ENCODE results near the gene BPIFB1. TPM values are rescaled to one million over a fixed set of nuclear protein-coding genes. Genes with fewer than 3 reads are reported as not detected.
A peak's percentile ranks its signal among the peaks of the same experiment; 100 is the strongest.

BPIFB1 gene
- total and polyA plus RNA-seq, 2 of the 13 experiments (the other 11 are each of a cell fraction or from before 2014, with no cell fraction given) = 0.82 to 4.4 TPM

- no peak for TF ChIP-seq ETS1 (CRISPR knock-in tag; IDR thresholded peaks at IDR 0.05)
- no peak for TF ChIP-seq BHLHE40 (IDR thresholded peaks at IDR 0.05; ENCODE audit: low read length)
- no peak for TF ChIP-seq FOXP1 (IDR thresholded peaks at IDR 0.05)
- TF ChIP-seq FOXP1 (CRISPR knock-in tag; IDR thresholded peaks at IDR 0.05) = peak; percentile 40; the same call in 1 of the 2 replicates
- no peak for TF ChIP-seq IRF9 (CRISPR knock-in tag; IDR thresholded peaks at IDR 0.05; ENCODE audit: borderline replicate concordance)
- no peak for TF ChIP-seq ZNF343 (CRISPR knock-in tag; IDR thresholded peaks at IDR 0.05)
- no peak for TF ChIP-seq PCBP1 (IDR thresholded peaks at IDR 0.05; ENCODE audit: borderline replicate concordance, low read depth, low read length)
- TF ChIP-seq FOXJ3 (CRISPR knock-in tag; IDR thresholded peaks at IDR 0.05; ENCODE audit: borderline replicate concordance) = no peak
- TF ChIP-seq NCOR1 (IDR thresholded peaks at IDR 0.05; ENCODE audit: borderline replicate concordance, low read length) = peak; percentile 86
- TF ChIP-seq AHDC1 (CRISPR knock-in tag; IDR thresholded peaks at IDR 0.05; ENCODE audit: borderline replicate concordance) = peak; percentile 63
- TF ChIP-seq BCL6 (CRISPR knock-in tag; IDR thresholded peaks at IDR 0.05) = peak; percentile 36; the same call in 1 of the 2 replicates
- TF ChIP-seq PITX1 (CRISPR knock-in tag; IDR thresholded peaks at IDR 0.05) = peak; percentile 97
- TF ChIP-seq SNAPC5 (CRISPR knock-in tag; IDR thresholded peaks at IDR 0.05; ENCODE audit: borderline replicate concordance) = 0 out of 2 replicates have a peak, but pooled peaks have one; percentile 16
- peak; percentile 56 for TF ChIP-seq ZNF331 (CRISPR knock-in tag; IDR thresholded peaks at IDR 0.05)
- TF ChIP-seq ZNF512 (CRISPR knock-in tag; IDR thresholded peaks at IDR 0.05) = no peak
- no peak for TF ChIP-seq RFX5 (IDR thresholded peaks at IDR 0.05; ENCODE audit: low read depth, low read length)
- peak in 1 of 2 experiments; percentile 92; a peak in 2 of 4 replicates for TF ChIP-seq EP300 (IDR thresholded peaks at IDR 0.05; ENCODE audit: low read depth in 2 of 2, low read length in 2 of 2)
- peak; percentile 82 for TF ChIP-seq EP300 (CRISPR knock-in tag; IDR thresholded peaks at IDR 0.05; ENCODE audit: borderline replicate concordance)
- TF ChIP-seq CEBPG (CRISPR knock-in tag; IDR thresholded peaks at IDR 0.05) = peak; percentile 6; the same call in 1 of the 2 replicates
- no peak for TF ChIP-seq HES4 (CRISPR knock-in tag; IDR thresholded peaks at IDR 0.05; ENCODE audit: borderline replicate concordance)
- no peak for TF ChIP-seq ZNF138 (CRISPR knock-in tag; IDR thresholded peaks at IDR 0.05; ENCODE audit: low read depth)
- peak; percentile 59 for TF ChIP-seq ZFX (CRISPR knock-in tag; IDR thresholded peaks at IDR 0.05; ENCODE audit: low read depth)
Observed at GRCh38 chr20:33339515-33340058, 56.6 kb downstream of the BPIFB1 start (continued).

Data from HepG2 (cell line).